CD4-positive, alpha-beta T cell treated with Interleukin-15 for 4 hours (primary cell): ENCODE data around the gene BMP15.

Experiments used
- DNase-seq: peaks from one replicate; pipeline ENCODE4 v3.0.0-alpha.2; 2020; ENCODE audit warnings: low spot score

Gene BMP15

DNA sequence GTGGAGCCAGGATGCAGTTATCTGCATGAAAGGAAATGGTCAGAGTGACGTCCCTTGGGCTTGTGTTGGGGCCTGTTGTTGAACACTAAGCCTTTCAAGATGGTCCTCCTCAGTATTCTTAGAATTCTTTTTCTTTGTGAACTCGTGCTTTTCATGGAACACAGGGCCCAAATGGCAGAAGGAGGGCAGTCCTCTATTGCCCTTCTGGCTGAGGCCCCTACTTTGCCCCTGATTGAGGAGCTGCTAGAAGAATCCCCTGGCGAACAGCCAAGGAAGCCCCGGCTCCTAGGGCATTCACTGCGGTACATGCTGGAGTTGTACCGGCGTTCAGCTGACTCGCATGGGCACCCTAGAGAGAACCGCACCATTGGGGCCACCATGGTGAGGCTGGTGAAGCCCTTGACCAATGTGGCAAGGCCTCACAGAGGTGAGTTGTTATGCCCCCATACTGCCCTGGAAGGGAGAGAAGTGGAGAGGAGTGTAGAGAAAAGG lies at the start of gene BMP15:
BMP15 (plus strand) TSS at position 51 of the 492 bp plus-strand sequence; CDS start at position 100, 49 bp downstream.
- no peak for DNase-seq

DNA sequence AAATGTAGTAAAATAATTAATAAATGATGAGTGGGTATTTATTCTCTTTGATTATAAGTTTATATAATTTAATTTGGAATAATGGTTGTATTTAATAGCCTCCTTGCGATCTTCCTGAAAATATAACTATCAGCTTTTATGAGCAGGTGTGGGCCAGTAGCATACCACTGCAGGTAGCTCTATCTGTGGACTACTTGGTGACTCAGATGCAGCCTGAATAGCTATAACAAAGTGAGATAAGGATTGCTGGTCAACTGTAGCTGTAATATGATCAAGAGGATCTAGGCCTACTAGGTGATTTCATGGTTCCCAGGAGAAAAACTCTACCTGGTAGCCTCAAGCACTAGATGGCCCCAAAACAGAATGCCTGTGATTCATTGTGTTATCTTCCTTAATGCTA lies 47.1 kb upstream of the BMP15 start:
- no peak for DNase-seq

DNA sequence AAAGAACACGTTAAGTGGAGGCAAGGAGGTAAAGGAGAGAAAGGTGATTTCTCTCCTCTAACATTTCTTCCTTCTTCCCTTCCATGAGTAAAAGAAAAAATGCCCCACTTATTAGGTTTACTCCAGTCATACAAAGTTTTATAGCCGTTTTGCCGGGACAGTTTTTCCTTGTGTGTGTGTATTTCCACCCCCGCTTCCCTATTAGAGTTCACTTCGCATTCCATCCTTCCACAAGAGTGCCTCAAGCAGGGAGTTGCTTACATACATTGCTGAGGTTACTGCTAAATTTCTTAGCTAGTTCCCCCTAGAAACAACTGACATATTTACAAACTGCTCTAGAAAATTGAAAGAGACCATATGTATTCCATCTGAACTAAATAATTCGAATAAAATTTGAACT lies 45.2 kb upstream of the BMP15 start:
- no peak for DNase-seq

DNA sequence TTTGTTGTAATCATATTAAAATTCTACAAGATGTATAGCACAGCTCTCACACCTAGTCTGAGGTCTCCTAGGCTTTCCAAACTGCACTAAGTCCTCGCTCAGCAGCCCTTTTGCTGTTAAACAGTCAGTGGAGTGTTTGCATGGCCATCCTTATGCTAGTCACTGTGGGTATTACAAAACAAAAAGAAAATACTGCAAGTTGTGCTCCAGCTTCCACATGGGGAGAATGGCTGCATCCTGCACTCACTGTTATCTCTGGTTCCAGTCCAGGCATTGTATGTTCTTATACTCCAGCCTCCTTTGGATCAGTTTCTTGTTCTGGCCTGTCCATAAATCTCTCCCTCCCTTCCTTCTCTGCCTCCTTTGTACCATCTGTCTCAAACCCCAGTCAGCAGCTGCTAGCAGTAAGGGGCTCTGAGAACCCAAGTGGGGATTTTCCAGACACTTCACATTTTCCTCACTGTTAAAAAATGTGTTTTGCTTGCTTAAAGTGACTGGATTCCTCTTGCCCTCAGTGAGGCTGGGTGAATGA lies 38.5 kb upstream of the BMP15 start:
- DNase-seq: no peak

DNA sequence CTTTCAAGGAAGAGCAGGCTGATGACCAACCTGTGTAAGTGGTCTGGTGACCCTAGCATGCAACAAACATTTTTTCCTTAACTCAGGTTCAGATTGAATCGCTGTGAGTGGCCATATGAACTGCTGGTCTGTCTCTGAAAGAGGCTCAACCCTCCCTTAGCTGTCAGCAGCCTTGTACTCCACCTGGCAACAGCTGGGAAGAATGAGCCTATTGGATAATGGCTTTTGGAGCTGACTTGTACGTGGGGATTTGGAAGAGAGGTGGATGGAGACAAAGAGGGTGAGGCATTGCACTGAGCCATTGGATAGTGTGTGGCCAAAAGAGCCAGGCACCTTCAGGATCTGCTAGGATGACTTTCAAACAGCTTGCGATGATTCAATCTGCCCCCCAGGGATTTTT lies 35.7 kb upstream of the BMP15 start:
- no peak for DNase-seq

DNA sequence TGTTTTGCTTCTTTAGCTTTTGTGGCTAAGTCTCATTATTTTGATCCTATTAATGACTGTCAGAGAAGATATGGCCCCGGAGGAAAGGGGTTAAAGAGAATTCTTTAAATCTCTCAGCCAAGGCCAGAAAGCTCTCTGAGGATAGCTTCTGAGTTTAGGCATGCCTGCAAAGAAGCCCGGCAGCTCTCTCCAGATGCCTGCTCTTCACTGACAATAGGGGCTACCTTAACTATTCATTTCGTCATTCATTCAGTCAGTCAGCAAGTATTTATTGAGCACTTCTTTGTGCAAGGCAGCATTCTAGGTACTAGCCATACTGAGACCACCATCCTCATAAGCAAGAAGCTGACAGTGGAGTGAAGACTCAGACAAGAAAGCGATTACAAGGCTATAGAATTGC lies 34.0 kb upstream of the BMP15 start:
- no peak for DNase-seq

DNA sequence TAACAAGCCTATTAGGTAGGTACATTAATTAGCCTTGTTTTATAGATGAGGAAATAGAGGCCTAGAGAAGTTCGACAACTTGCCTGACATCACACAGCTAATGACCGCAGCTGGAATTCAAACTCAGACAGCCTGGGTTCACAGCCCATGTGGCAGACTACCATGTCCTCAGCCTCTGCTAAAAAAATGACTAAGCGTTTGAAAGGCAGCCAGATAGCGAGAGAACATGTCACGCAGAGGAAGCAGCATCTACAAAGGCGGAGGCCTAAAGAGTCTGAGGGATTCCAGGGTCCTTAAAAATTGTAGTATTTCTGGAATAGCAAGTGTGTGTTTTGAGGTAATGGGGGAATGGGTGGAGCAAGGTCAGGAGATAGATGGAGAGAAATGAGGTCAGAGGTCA lies 33.2 kb upstream of the BMP15 start:
- DNase-seq: no peak

DNA sequence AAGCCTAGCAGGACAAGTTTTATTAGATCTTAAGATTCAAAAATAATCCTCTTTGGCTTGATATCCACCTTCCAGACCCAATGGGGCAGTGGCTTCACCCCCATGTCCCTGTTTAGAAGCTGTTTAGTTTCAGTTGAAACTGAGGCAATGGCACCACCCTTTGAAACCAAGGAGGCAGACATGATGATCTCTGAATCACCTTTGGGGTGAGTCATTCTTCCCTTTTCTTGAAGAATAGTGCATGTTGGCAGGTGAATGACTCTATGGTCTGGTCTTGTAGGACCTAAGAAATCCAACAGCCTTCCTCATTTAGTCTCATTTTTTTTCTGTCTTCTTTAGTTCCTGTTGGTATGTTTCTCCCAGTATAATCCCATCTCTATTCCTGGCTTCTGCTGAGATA lies 29.5 kb upstream of the BMP15 start:
- no peak for DNase-seq

DNA sequence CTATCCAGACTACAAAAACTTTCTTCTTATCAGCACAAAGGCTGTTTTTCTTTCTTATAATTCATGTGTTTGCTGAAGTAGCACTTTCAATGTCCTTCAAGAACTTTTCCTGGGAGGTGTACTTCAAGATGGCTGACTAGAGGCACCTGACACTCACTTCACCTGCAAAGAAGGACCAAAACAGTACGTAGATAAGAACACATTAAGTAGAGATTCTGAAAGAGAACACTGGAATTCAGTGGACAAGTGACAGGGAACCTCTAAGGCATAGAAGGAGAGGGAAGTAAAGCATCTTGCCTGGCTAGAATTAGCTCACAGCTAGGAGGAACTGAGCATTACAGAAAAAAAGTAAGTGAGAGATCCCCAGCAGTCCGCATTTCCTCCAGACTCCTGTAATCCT lies 21.7 kb upstream of the BMP15 start:
- DNase-seq: no peak

DNA sequence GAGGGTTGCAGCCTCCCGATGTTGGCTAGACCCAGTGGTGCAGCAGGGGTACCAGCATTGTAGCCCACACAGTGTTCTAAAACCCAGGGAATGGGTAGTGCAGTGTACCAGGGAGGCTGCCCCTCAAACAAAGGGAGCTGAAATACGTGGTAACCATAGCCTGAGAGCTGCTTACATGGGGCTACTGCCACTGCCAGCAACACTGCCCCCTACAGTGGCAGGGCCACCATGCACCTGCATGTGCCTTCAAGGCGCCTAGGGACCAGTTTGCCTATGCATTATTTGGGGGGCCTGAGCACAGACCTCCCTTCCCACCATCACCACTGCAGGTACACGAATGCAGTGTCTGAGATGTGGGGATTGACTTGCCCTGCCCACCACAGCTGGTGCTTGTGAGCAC lies 21.0 kb upstream of the BMP15 start:
- DNase-seq: no peak

DNA sequence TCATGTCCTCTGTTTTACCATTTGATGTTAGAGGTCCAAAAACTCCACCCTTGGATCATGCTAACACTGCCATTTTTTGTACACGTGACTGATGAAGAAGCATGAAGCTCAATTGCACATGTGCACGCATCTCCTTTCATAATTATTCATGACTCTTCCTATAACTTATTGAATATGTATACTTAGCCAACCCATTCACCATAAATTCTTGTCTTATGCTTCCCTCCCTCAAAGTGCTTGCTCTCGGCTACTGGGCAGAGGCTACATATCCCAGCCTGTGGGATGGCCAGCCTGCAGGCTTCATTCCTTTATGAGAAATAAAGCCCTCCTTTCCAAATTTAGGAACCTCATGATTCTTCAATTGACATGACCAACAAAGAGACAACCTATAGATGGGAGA lies 17.5 kb upstream of the BMP15 start:
- no peak for DNase-seq

DNA sequence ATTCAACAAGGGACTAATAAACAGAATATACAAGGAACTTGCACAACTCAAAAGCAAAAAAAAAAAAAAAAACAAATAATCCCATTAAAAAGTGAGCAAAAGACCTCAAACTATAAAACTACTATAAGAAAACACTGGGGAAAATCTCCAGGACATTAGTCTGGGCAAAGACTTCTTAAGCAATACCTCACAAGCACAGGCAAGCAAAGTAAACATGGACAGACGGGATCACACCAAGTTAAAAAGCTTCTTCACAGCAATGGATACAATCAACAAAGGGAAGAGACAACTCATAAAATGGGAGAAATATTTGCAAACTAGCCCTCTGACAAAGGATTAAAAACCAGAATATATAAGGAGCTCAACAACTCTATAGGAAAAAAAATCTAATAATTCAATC lies 17.1 kb upstream of the BMP15 start:
- DNase-seq: no peak

DNA sequence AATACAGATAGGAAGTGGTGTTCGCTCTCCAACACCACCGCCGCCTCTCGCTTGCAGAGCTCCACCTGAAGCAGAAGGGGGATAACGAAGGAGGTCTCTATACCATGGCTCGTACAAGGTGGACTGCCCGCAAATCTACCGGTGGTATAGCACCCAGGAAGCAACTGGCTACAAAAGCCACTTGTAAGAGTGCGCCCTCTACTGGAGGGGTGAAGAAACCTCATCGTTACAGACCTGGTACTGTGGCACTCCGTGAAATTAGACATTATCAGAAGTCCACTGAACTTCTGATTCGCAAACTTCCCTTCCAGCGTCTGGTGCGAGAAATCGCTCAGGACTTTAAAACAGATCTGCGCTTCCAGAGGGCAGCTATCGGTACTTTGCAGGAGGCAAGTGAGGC lies 5.2 kb upstream of the BMP15 start:
- DNase-seq: no peak

DNA sequence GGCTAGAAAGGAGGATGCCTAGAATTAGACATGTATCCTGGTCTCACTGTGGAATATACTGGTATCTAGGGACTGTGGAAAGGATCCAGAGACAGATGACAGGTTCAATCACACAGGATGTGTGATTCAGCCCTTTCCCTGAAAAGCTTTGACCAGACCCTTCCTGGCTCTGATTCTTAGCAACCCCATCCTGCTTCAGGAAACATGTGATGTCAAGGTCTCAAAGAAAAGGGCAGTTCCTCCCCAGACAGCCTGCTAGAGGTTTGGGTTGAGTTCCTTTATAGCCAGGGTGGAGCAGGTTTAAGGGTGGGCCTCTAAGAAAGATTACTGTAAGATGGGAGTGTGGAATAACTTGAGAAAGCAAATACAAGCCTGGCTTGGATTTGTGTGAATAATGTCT lies 3.0 kb downstream of the BMP15 start:
- DNase-seq: no peak

DNA sequence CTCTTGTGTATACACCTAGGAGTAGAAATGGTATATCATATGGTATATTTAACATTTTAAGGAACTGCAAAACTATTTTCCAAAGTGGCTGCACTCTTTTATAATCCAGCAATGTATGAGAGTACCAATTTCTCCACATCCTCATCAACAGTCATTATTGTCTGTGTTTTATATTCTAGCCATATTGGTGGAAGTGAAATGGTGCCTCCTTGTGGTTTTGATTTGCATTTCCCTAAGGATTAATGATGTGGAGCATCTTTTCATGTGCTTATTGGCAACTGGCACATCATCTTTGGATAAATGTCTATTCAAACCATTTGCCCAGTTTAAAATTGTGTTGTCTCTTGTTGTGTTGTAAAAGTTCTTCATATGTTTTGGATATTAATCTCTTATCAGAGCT lies 9.6 kb downstream of the BMP15 start:
- DNase-seq: no peak

DNA sequence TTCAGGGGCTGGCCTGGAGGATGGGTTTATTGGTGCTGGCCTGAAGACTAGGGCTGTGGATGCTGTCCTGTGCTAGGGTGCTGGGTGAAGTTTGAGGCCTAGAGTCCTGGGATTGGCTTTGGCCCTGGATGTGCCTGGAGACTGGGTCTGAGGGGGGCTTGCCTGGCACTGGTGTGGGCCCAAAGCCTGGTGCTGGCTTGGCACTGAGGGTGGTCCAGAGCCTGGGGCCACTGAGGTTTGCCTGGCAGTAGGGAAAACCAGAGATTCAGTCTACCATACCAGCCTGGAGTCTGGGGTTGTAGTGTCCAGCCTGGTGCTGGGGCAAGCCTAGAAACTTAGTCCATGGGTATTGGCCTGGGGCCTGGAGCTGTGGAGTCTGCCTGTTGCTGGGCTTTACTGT lies 16.6 kb downstream of the BMP15 start:
- no peak for DNase-seq

DNA sequence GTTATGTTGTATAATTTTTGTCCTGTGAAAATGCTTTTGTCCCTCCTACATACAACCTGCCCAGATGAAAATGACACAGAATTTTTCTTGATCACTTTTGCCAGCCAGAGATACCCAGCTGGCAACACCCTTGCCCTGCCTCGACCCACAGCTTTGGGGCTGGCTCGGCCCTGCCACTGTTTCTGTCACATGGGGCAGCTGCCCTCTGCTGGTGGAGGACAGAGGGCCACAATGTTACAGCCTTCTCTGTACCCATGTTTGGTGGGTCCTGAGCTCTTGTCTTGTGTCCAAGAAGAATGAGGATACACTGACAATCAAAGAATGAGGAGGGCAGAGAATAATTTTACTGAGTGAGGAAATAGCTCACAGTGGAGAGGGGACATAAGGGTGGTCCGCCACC lies 31.1 kb downstream of the BMP15 start:
- no peak for DNase-seq

DNA sequence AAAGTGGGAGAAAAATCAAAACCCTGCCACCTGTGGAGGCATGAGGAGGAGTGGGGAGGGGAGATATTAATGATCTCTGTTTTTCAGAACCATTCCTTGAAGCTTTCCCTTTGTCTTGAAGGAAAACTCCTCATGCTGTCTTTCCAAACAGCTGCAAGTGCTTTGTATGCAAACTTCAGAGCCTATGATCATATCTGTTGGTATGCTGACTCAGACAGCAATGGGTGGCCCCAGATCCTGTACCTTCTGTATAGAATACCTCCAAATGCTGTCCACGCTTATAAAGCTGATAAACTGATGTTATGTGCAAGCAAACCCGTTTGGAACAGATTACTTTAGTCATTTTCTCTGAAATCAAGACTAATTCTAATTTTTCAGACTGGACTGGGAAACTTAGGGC lies 31.9 kb downstream of the BMP15 start:
- no peak for DNase-seq

DNA sequence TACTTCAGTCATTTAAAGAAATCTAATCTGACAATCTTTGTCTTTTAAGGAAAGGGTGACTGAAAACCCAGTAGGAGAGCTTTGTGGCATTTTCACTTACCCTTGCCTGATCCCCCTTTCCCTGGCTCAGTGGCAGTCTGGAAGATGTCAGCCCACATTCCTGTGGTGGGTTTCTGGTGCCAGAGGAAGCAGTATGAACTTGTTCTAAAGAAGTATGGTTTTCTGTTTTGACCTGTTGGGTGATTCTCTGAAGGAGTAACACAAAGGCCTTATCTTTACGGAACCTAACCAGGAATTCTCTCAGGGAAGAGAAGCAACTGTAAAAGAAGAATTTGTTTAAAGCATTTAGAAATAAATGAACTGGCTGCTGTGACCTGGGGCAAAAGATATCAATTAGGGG lies 41.9 kb downstream of the BMP15 start:
- DNase-seq: no peak

DNA sequence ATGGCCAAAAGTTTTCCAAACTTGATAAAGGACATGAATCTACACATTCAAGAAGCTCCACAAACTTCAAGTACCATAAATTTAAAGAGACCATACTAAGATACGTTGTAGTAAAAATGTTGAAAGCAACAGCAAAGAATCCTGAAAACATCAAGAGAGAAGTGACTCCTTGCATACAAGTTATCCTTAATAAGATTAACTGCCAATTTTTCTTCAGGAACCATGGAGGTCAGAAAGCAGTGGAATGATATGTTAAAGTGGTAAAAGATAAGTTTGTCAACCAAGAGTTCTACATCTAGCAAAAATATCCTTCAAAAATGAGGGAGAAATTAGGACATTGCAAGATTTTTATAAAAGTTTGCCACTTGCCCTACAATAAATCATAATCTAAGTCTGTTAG lies 43.3 kb downstream of the BMP15 start:
- DNase-seq: no peak

DNA sequence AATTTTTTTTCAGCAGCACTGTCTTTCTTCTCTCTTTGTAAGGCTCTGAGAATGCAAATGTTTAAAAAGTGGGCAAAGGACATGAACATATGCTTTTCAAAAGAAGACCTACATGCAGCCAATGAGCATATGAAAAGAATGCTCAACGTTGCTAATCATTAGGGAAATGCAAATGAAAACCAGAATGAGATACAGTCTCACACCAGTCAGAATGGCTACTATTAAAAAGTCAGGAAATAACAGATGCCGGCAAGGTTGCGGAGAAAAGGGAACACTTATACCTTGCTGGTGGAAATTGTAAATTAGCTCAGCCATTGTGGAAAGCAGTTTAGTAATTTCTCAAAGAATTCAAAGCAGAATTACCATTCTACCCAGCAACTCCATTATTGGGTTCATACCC lies 51.6 kb downstream of the BMP15 start:
- DNase-seq: no peak

DNA sequence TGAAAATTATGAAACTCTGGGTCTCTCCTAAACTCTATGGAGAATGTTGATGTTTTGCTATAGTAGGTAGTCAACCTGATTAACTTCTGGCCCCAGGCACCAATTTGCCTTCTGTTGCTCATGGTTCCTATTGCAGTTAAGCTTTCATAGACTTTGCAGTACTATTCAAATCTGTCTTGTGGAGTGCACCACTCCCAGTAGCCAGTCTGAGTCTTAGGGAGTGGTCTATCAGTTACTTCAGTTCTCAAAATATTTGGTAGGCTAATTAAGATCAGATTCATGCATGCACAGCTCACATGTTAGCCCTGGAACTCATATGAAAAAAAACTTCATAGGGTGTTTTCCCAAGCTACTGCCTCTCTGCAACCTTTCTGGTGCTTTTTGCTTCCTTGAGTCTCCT lies 53.3 kb downstream of the BMP15 start:
- no peak for DNase-seq
